HEK293 (cell line): ENCODE measurements around the gene SLC1A2.
A peak's percentile ranks its signal among the peaks of the same experiment; 100 is the strongest.

Source experiments
- CTCF ChIA-PET: fragments of 350-600 bp; formaldehyde crosslinking; extraction: SDS; loops from one replicate; lab custom pipeline; 2021; ENCODE audit warnings: antibody characterized with exemption; lab: Yijun Ruan, JAX
- POLR2A ChIA-PET: fragments of 300-600 bp; formaldehyde crosslinking; extraction: SDS; loops from one replicate; lab custom pipeline; 2020; ENCODE audit warnings: antibody characterized with exemption, inconsistent platforms; lab: Yijun Ruan, JAX
- H3K27ac ChIP-seq: fragments of 200-500 bp; sonication (Bioruptor generic); 2 replicates; pipeline ENCODE4 v1.5.1; 2014; ENCODE audit warnings: low read depth, low read length, control low read depth, inconsistent platforms; ENCODE audit errors: extremely low read depth
- H3K36me3 ChIP-seq, 2 experiments: fragments of 200-500 bp in 1 of 2; sonication (Bioruptor generic) in 1 of 2; 1 replicate in 1 of 2; 2 replicates in 1 of 2; pipeline ENCODE4 v1.5.1; 2014 to 2017; ENCODE audit warnings: inconsistent platforms in 2 of 2, low read length in 2 of 2; ENCODE audit not compliant: control insufficient read depth in 2 of 2, insufficient read depth in 1 of 2
- H3K4me1 ChIP-seq: fragments of 200-500 bp; sonication (Bioruptor generic); 2 replicates; pipeline ENCODE4 v1.5.1; 2014; ENCODE audit warnings: mild to moderate bottlenecking, low read length, inconsistent platforms; ENCODE audit not compliant: control insufficient read depth, insufficient read depth
- H3K4me3 ChIP-seq: 2 replicates; pipeline ENCODE4 v1.5.1; 2011; ENCODE audit warnings: low read depth, mild to moderate bottlenecking, control low read depth, low read length, moderate library complexity
- H3K9me3 ChIP-seq: fragments of 200-500 bp; sonication (Bioruptor generic); 2 replicates; pipeline ENCODE4 v1.5.1; 2014; ENCODE audit warnings: low read depth, low read length, inconsistent platforms; ENCODE audit not compliant: control insufficient read depth, insufficient read depth
- ATF2 ChIP-seq: fragments of 450-650 bp; formaldehyde crosslinking; IDR thresholded peaks from 2 replicates; pipeline ENCODE4 v1.5.1; 2016; ENCODE audit warnings: missing biosample characterization, missing genetic modification characterization, low read depth
- CTCF ChIP-seq: fragments of 450-650 bp; formaldehyde crosslinking; IDR thresholded peaks from 2 replicates; pipeline ENCODE4 v1.5.1; 2016; ENCODE audit warnings: missing biosample characterization, missing genetic modification characterization
- HOXA7 ChIP-seq: sonication (generic); formaldehyde crosslinking; IDR thresholded peaks from 2 replicates; pipeline ENCODE4 v1.8.1; 2022; ENCODE audit warnings: missing genetic modification reagents, borderline replicate concordance
- INSM2 ChIP-seq: fragments of 450-650 bp; formaldehyde crosslinking; IDR thresholded peaks from 2 replicates; pipeline ENCODE4 v1.5.1; 2016; ENCODE audit warnings: missing biosample characterization, missing genetic modification characterization
- PRDM1 ChIP-seq: fragments of 450-650 bp; formaldehyde crosslinking; IDR thresholded peaks from 2 replicates; pipeline ENCODE4; 2016; ENCODE audit warnings: missing biosample characterization, missing genetic modification characterization
- TCF7L2 ChIP-seq: IDR thresholded peaks from 2 replicates; pipeline ENCODE4 v1.6.1; 2011; ENCODE audit warnings: low read depth, mild to moderate bottlenecking, inconsistent platforms, low read length, moderate library complexity, borderline replicate concordance
- ZBTB10 ChIP-seq: fragments of 450-650 bp; formaldehyde crosslinking; IDR thresholded peaks from 2 replicates; pipeline ENCODE4 v1.5.1; 2016; ENCODE audit warnings: missing biosample characterization, missing genetic modification characterization
- ZBTB21 ChIP-seq: fragments of 450-650 bp; formaldehyde crosslinking; IDR thresholded peaks from 2 replicates; pipeline ENCODE4 v1.5.1; 2017; ENCODE audit warnings: missing biosample characterization, missing genetic modification characterization
- ZEB2 ChIP-seq: fragments of 450-650 bp; formaldehyde crosslinking; IDR thresholded peaks from 2 replicates; pipeline ENCODE4 v1.5.1; 2016; ENCODE audit warnings: missing biosample characterization, missing genetic modification characterization
- ZNF202 ChIP-seq: fragments of 450-650 bp; formaldehyde crosslinking; IDR thresholded peaks from 2 replicates; pipeline ENCODE4 v1.5.1; 2016; ENCODE audit warnings: missing biosample characterization, missing genetic modification characterization, borderline replicate concordance
- ZNF274 ChIP-seq, 2 experiments: fragments of 200-500 bp in 1 of 2; fragments of 450-650 bp in 1 of 2; sonication (Bioruptor generic) in 1 of 2; formaldehyde crosslinking in 1 of 2; IDR thresholded peaks; 2 replicates each; pipeline versions ENCODE4 v1.5.1 to v1.6.1; 2014 to 2016; ENCODE audit warnings: borderline replicate concordance in 1 of 2, inconsistent platforms in 1 of 2, low read length in 1 of 2, missing biosample characterization in 1 of 2, missing genetic modification characterization in 1 of 2
- ZNF362 ChIP-seq: fragments of 450-650 bp; formaldehyde crosslinking; IDR thresholded peaks from 2 replicates; pipeline ENCODE4 v1.5.1; 2016; ENCODE audit warnings: missing biosample characterization, missing genetic modification characterization
- ZNF416 ChIP-seq: fragments of 450-650 bp; formaldehyde crosslinking; IDR thresholded peaks from 2 replicates; pipeline ENCODE4 v1.5.1; 2016; ENCODE audit warnings: missing biosample characterization, missing genetic modification characterization
- ZNF426 ChIP-seq: fragments of 450-650 bp; formaldehyde crosslinking; IDR thresholded peaks from 2 replicates; pipeline ENCODE4 v1.5.1; 2017; ENCODE audit warnings: missing biosample characterization, missing genetic modification characterization, mild to moderate bottlenecking, inconsistent platforms, moderate library complexity
- ZNF624 ChIP-seq: fragments of 450-650 bp; formaldehyde crosslinking; IDR thresholded peaks from 2 replicates; pipeline ENCODE4 v1.5.1; 2017; ENCODE audit warnings: missing biosample characterization, missing genetic modification characterization
- ZNF654 ChIP-seq: fragments of 450-650 bp; formaldehyde crosslinking; IDR thresholded peaks from 2 replicates; pipeline ENCODE4 v1.5.1; 2016; ENCODE audit warnings: low read depth, missing biosample characterization, missing genetic modification characterization
- ZNF791 ChIP-seq: fragments of 450-650 bp; formaldehyde crosslinking; IDR thresholded peaks from 2 replicates; pipeline ENCODE4 v1.5.1; 2016; ENCODE audit warnings: missing biosample characterization, missing genetic modification characterization
- ZSCAN30 ChIP-seq: fragments of 450-650 bp; IDR thresholded peaks from 2 replicates; pipeline ENCODE4 v1.5.1; 2018; ENCODE audit warnings: missing biosample characterization, mild to moderate bottlenecking, missing genetic modification characterization, moderate library complexity

SLC1A2 gene

GRCh38 chr11:35308157-35308556 is 111.2 kb downstream of the SLC1A2 start (continued):
- no peak for TF ChIP-seq ZNF362 (tag by site-specific recombination)
- no peak for TF ChIP-seq ZBTB21 (tag by site-specific recombination)

GRCh38 chr11:35307221-35307621 is 112.1 kb downstream of the SLC1A2 start:
- POLR2A ChIA-PET = no interaction called here
- Histone ChIP-seq H3K4me1 (no peaks in the 10 kb centered on the region), H3K36me3 (no peaks in the 10 kb centered on the region), H3K27ac (no peak overlapping the region), H3K9me3 (no peaks in the 10 kb centered on the region)
- TF ChIP-seq ZNF426 (tag by site-specific recombination) = no peak
- no peak for TF ChIP-seq ZNF791 (tag by site-specific recombination)
- no peak for TF ChIP-seq HOXA7 (CRISPR knock-in tag)
- TF ChIP-seq, all 188 proteins: peak for 0
- H3K4me3 ChIP-seq = no peak overlapping the region
- CTCF ChIA-PET = interaction anchor here (0.8 kb wide), 1 partner anchor 12 kb away, joined by 3 read pairs; no protein-coding TSS in a partner anchor

- TF ChIP-seq CTCF (tag by site-specific recombination) (peak; percentile 30; the same call in 1 of the 2 replicates), ZNF654 (tag by site-specific recombination) (peak; percentile 12; the same call in 1 of the 2 replicates), ZNF274 (IDR thresholded peaks at IDR 0.05; ENCODE audit: low read length) (no peak), ZNF274 (tag by site-specific recombination; IDR thresholded peaks at IDR 0.05; ENCODE audit: borderline replicate concordance) (no peak), PRDM1 (tag by site-specific recombination) (peak; percentile 61; the same call in 1 of the 2 replicates)
- Histone ChIP-seq H3K36me3 (no peaks in the 10 kb centered on the region), H3K4me3 (no peak overlapping the region), H3K4me1 (no peaks in the 10 kb centered on the region), H3K9me3 (no peaks in the 10 kb centered on the region), H3K27ac (no peak overlapping the region)
- ChIA-PET POLR2A (no interaction called here), CTCF (interaction anchor here (0.6 to 2.1 kb wide), 23 partner anchors 18 to 1856 kb away, joined by 3 to 10 read pairs (median 4); no protein-coding TSS in a partner anchor)
Observed at GRCh38 chr11:35305670-35306382, 113.5 kb downstream of the SLC1A2 start.

- CTCF ChIA-PET = interaction anchor here (0.6 to 2.1 kb wide), 17 partner anchors 18 to 1196 kb away, joined by 3 to 10 read pairs (median 3); no protein-coding TSS in a partner anchor
- no peak for TF ChIP-seq INSM2 (tag by site-specific recombination)
- no peak for TF ChIP-seq ZBTB10 (tag by site-specific recombination)
- TF ChIP-seq ZNF416 (tag by site-specific recombination) = no peak
- TF ChIP-seq ZNF202 (tag by site-specific recombination) = no peak
- TF ChIP-seq ZNF624 (tag by site-specific recombination) = no peak
- no peak for TF ChIP-seq ZEB2
- no peak for TF ChIP-seq ZSCAN30 (tag by site-specific recombination)
- no peak for TF ChIP-seq TCF7L2
- TF ChIP-seq ATF2 (tag by site-specific recombination) = no peak
Observed at GRCh38 chr11:35304900-35305460, 114.4 kb downstream of the SLC1A2 start.

More at GRCh38 chr11:35304900-35305460, 114.4 kb downstream of the SLC1A2 start:
- Histone ChIP-seq H3K9me3 (no peaks in the 10 kb centered on the region), H3K27ac (no peak overlapping the region), H3K36me3 (no peaks in the 10 kb centered on the region), H3K4me3 (no peak overlapping the region), H3K4me1 (no peaks in the 10 kb centered on the region)
- POLR2A ChIA-PET = no interaction called here
